ENCODE measurements around the gene MORC2.

MORC2 gene

GRCh38 chr22:30948930-30949342 lies 19.6 kb downstream of the MORC2 start:
- DNase-seq: no peak

- DNase-seq: no peak
These were observed 20.6 kb downstream of the MORC2 start for GRCh38 chr22:30947816-30948454.

- DNase-seq: no peak
These were observed 21.3 kb downstream of the MORC2 start for GRCh38 chr22:30947173-30947815.

- no peak for DNase-seq
These were observed 22.2 kb downstream of the MORC2 start for GRCh38 chr22:30946354-30946753.

GRCh38 chr22:30945653-30946052 lies 22.9 kb downstream of the MORC2 start:
- no peak for DNase-seq

GRCh38 chr22:30944986-30945385 lies 23.6 kb downstream of the MORC2 start:
- no peak for DNase-seq

- no peak for DNase-seq
These were observed 25.2 kb downstream of the MORC2 start for GRCh38 chr22:30943368-30943767.

- no peak for DNase-seq
These were observed 27.2 kb downstream of the MORC2 start for GRCh38 chr22:30941363-30941740.

GRCh38 chr22:30940685-30941362 lies 27.8 kb downstream of the MORC2 start:
- DNase-seq: no peak

- no peak for DNase-seq
These were observed 34.5 kb downstream of the MORC2 start for GRCh38 chr22:30934053-30934452.

- no peak for DNase-seq
These were observed 35.1 kb downstream of the MORC2 start for GRCh38 chr22:30933457-30933856.

- no peak for DNase-seq
These were observed 35.9 kb downstream of the MORC2 start for GRCh38 chr22:30932661-30933060.

GRCh38 chr22:30931541-30932300 lies 36.9 kb downstream of the MORC2 start:
- no peak for DNase-seq

- no peak for DNase-seq
These were observed 38.3 kb downstream of the MORC2 start for GRCh38 chr22:30930228-30930627.

GRCh38 chr22:30928401-30928800 lies 40.2 kb downstream of the MORC2 start:
- DNase-seq: no peak

GRCh38 chr22:30927806-30928205 lies 40.8 kb downstream of the MORC2 start:
- DNase-seq: no peak

- no peak for DNase-seq
These were observed 41.9 kb downstream of the MORC2 start for GRCh38 chr22:30926706-30927105.

- no peak for DNase-seq
These were observed 42.9 kb downstream of the MORC2 start for GRCh38 chr22:30925667-30926066.

- no peak for DNase-seq
These were observed 45.2 kb downstream of the MORC2 start for GRCh38 chr22:30923168-30923900.

GRCh38 chr22:30922151-30922611 lies 46.4 kb downstream of the MORC2 start:
- peak; percentile 67 for DNase-seq

- no peak for DNase-seq
These were observed 47.5 kb downstream of the MORC2 start for GRCh38 chr22:30921108-30921507.

GRCh38 chr22:30920407-30920806 lies 48.2 kb downstream of the MORC2 start:
- peak; percentile 82 for DNase-seq

GRCh38 chr22:30919973-30920372 lies 48.6 kb downstream of the MORC2 start:
- DNase-seq: no peak
